Body of pancreas (tissue), 4 donors: ENCODE measurements around the gene KREMEN1. TPM values are rescaled to one million over a fixed set of nuclear protein-coding genes. Genes with fewer than 3 reads are reported as not detected.

Source experiments
- ATAC-seq: fragments of 150-250 bp; one replicate; pipeline ENCODE4 v1.9.1; 2016
- DNase-seq, 4 donors: peaks; one replicate each; pipeline ENCODE4 v3.0.0-alpha.2; 2019
- H3K27ac ChIP-seq, 4 donors: fragments of 200-600 bp; sonication (generic); 1 replicate in 3 of 4; 2 replicates in 1 of 4; pipeline versions ENCODE4 v1.5.1 to v1.6.1; 2016 to 2019; ENCODE audit warnings: mild to moderate bottlenecking in 1 of 4, mixed read lengths in 1 of 4, moderate library complexity in 1 of 4
- H3K27me3 ChIP-seq, 2 donors: fragments of 200-600 bp; sonication (generic); one replicate each; pipeline ENCODE4 v1.6.0; 2016; ENCODE audit warnings: mild to moderate bottlenecking in 1 of 2
- H3K36me3 ChIP-seq, 2 donors: fragments of 200-600 bp; sonication (generic); replicated peaks in 1 of 2; 2 replicates each; pipeline ENCODE4 v1.5.1; 2016; ENCODE audit warnings: low read depth in 2 of 2; ENCODE audit not compliant: insufficient read depth in 1 of 2
- H3K4me1 ChIP-seq: fragments of 200-600 bp; sonication (generic); one replicate; pipeline ENCODE4 v1.6.0; 2016
- H3K4me3 ChIP-seq, 2 donors: fragments of 200-600 bp; sonication (generic); 1 replicate in 1 of 2; 2 replicates in 1 of 2; pipeline ENCODE4 v1.5.1; 2016 to 2019
- H3K9me3 ChIP-seq, 3 donors: fragments of 200-600 bp; sonication (generic); 1 replicate in 2 of 3; 2 replicates in 1 of 3; pipeline ENCODE4 v1.5.1; 2016
- CTCF ChIP-seq, 7 experiments: fragments of 450-650 bp in 4 of 7; fragments of 200-600 bp in 3 of 7; sonication (generic) in 3 of 7; IDR thresholded peaks; one replicate each; pipeline ENCODE4 v1.5.1; 2016 to 2019; ENCODE audit warnings: antibody characterized with exemption in 7 of 7
- POLR2A ChIP-seq, 3 donors: fragments of 450-650 bp; IDR thresholded peaks; one replicate each; pipeline ENCODE4 v1.6.1; 2016; ENCODE audit warnings: antibody characterized with exemption in 3 of 3, mild to moderate bottlenecking in 2 of 3
- WGBS, 2 donors: methylation state at CpG; one replicate each; pipeline ENCODE4 v1.1.5; 2017; 5-methylcytosine and 5-hydroxymethylcytosine counted together
- intact Hi-C: fragments of 100-400 bp; cut with DNase I; formaldehyde crosslinking; loops from one replicate; pipeline ENCODE4 v1.15.1; 2023
- total RNA-seq, 2 donors: library from RNA; depleted of rRNA; stranded (reverse); fragments of >200 nt; gene quantifications; one replicate each; pipeline ENCODE4 v1.1.0, GENCODE V29; 2016

The KREMEN1 gene
- total RNA-seq, 2 donors from 2014 or later: 6.6 to 7.3 TPM

GRCh38 chr22:29096736-29097669, 24.2 kb downstream of the KREMEN1 start:
- peak; percentile 22 to 75 (median 48) for DNase-seq
- no peaks in the 10 kb centered on the region for H3K27me3 ChIP-seq
- H3K36me3 ChIP-seq: no peaks in the 10 kb centered on the region
- peaks cover 17% of the 10 kb centered on the region for H3K4me1 ChIP-seq
- H3K27ac ChIP-seq: peak overlapping the region in 3 of 4 donors; percentile 44 to 78 (median 62)
- intact Hi-C loops: no loop called here
- no peak for TF ChIP-seq CTCF (IDR thresholded peaks at IDR 0.05)
- TF ChIP-seq POLR2A (IDR thresholded peaks at IDR 0.05): no peak
- no peak overlapping the region for H3K4me3 ChIP-seq
- H3K9me3 ChIP-seq: no peaks in the 10 kb centered on the region
- ATAC-seq: peak; percentile 72
- 56 to 66% methylated on average over 13 of the region's 13 CpGs for WGBS, 2 donors

DNA sequence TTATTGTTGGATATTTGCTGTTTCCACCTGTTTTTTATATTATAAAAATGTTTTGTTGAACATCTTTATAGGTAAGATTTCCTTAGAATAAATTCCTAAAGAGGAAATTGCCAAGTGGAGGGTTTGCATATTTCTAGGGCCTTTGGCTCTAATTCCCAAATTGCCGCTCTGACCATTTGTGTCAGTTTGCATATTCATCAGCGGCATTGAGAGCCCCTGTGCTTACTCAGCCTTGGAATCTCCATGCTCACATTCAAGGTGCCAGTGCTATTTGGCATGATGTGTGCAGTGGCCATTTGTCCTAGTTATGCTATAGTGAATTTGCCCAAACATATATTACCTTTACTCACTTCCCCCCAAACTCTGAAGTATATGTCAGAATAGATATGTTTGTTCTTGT, 25.5 kb downstream of the KREMEN1 start:
- DNase-seq (no peak), ATAC-seq (no peak)
- intact Hi-C loops: no loop called here
- H3K4me1 ChIP-seq: peaks cover 11% of the 10 kb centered on the region
- no peaks in the 10 kb centered on the region for H3K27me3 ChIP-seq
- no peak overlapping the region for H3K27ac ChIP-seq
- no peak overlapping the region for H3K4me3 ChIP-seq
- no peak for TF ChIP-seq CTCF (IDR thresholded peaks at IDR 0.05)
- no peak for TF ChIP-seq POLR2A (IDR thresholded peaks at IDR 0.05)
- WGBS, 2 donors: 97 to 98% methylated on average over 2 of the region's 2 CpGs
- H3K9me3 ChIP-seq: no peaks in the 10 kb centered on the region
- H3K36me3 ChIP-seq: no peaks in the 10 kb centered on the region

GRCh38 chr22:29102300-29102699, 29.5 kb downstream of the KREMEN1 start:
- intact Hi-C loops: no loop called here
- 93% methylated on average over 2 of the region's 2 CpGs for WGBS, 2 donors
- DNase-seq (no peak), ATAC-seq (no peak)
- Histone ChIP-seq H3K27ac (no peak overlapping the region), H3K27me3 (no peaks in the 10 kb centered on the region), H3K4me3 (no peak overlapping the region), H3K4me1 (peaks cover under 1% of the 10 kb centered on the region), H3K36me3 (no peaks in the 10 kb centered on the region), H3K9me3 (no peaks in the 10 kb centered on the region)
- TF ChIP-seq POLR2A (IDR thresholded peaks at IDR 0.05): no peak
- no peak for TF ChIP-seq CTCF (IDR thresholded peaks at IDR 0.05)

- no peaks in the 10 kb centered on the region for H3K4me1 ChIP-seq
- intact Hi-C loops: no loop called here
- no peaks in the 10 kb centered on the region for H3K9me3 ChIP-seq
- DNase-seq (no peak), ATAC-seq (no peak)
- H3K36me3 ChIP-seq: no peaks in the 10 kb centered on the region
- H3K4me3 ChIP-seq: no peak overlapping the region
- no peaks in the 10 kb centered on the region for H3K27me3 ChIP-seq
- WGBS, 2 donors: 90 to 91% methylated on average over 1 of the region's 1 CpG
- H3K27ac ChIP-seq: no peak overlapping the region
- TF ChIP-seq POLR2A (IDR thresholded peaks at IDR 0.05): no peak
- TF ChIP-seq CTCF (IDR thresholded peaks at IDR 0.05): no peak
Measured at GRCh38 chr22:29103121-29103520, 30.3 kb downstream of the KREMEN1 start.
